Activated naive CD4-positive, alpha-beta T cell treated with anti-CD3 and anti-CD28 coated beads, Interleukin-2, amount 10 ng/mL, durations not matched to agents 7 days and 5 days (primary cell): Measurements from ENCODE around the gene SLC25A23.

Experiments used
- CTCF ChIA-PET: fragments of 350-600 bp; sonication (Branson Sonifier 250); formaldehyde crosslinking; loops from one replicate; lab custom pipeline; 2021; ENCODE audit warnings: antibody characterized with exemption; lab: Charles Lee
- DNase-seq: peaks from one replicate; pipeline ENCODE4 v3.0.0-alpha.2; 2020
- H3K27ac Mint-ChIP-seq: one replicate; pipeline ENCODE4 v1.8.0; 2021; ENCODE audit warnings: mild to moderate bottlenecking, moderate library complexity, mixed read lengths
- H3K27me3 Mint-ChIP-seq: one replicate; pipeline ENCODE4 v1.8.0; 2021; ENCODE audit warnings: mild to moderate bottlenecking, mixed read lengths
- H3K36me3 Mint-ChIP-seq: one replicate; pipeline ENCODE4 v1.8.0; 2021; ENCODE audit warnings: mixed read lengths
- H3K4me1 Mint-ChIP-seq: one replicate; pipeline ENCODE4 v1.8.0; 2021; ENCODE audit warnings: mixed read lengths
- H3K4me3 Mint-ChIP-seq: one replicate; pipeline ENCODE4 v1.8.0; 2021; ENCODE audit warnings: mild to moderate bottlenecking, moderate library complexity, mixed read lengths
- H3K9me3 Mint-ChIP-seq: one replicate; pipeline ENCODE4 v1.8.0; 2021; ENCODE audit warnings: mixed read lengths

The SLC25A23 gene

DNA sequence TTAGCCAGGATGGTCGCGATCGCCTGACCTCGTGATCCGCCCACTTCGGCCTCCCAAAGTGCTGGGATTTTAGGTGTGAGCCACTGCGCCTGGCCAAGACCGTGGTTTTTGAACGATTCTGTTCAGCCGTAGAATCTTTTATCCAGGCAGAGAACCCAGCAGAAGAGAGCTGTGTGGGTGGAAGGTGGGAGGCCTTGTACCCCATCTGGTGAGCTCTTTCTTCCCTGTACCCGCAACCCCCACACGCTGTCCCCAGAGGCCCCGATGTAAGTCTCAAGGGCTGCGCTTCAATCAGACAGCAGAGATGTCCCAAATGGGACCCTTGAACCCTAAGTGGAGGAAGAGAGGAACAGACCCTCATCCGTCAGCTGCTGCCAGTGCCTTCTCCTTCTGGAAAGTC is 3.7 kb downstream of the SLC25A23 start:
- CTCF ChIA-PET: no interaction called here
- H3K9me3 Mint-ChIP-seq: peaks cover 29% of the 10 kb centered on the region
- peaks cover 19% of the 10 kb centered on the region for H3K4me1 Mint-ChIP-seq
- H3K27me3 Mint-ChIP-seq: peaks cover 4% of the 10 kb centered on the region
- no peak overlapping the region for H3K4me3 Mint-ChIP-seq
- H3K27ac Mint-ChIP-seq: no peak overlapping the region
- no peak for DNase-seq
- H3K36me3 Mint-ChIP-seq: peaks cover 48% of the 10 kb centered on the region

DNA sequence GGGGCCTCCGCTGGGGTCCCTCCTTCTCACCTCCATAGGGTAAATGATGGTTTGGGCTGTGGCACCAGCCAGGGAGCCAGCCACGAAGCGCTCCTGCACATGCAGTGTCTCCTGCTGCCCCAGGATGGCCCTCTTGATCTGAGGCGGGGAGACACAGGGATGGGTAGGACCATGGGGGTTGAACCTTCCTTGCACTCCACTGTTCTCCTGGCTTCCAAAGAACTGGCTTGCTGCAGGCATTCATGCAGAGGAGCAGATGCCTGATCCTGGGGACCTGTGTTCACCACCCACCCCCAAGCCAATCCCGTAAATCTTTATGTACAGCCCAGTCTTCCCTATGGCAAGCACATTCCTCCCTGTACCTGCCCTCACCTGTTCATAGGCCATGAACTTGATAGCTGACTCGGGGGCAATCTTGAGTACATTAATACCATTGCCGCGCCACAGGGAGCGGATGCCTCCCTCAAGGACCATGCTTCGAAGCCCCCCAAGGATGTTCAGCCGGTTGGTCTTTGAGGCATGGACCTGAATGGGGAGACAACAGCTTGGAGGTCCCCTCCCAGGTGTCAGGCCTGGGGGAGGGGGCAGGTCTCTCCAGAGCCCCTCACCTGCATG is 5.5 kb downstream of the SLC25A23 start:
- no peak for DNase-seq
- Mint-ChIP-seq H3K4me1 (peaks cover 12% of the 10 kb centered on the region), H3K27ac (no peak overlapping the region), H3K27me3 (no peaks in the 10 kb centered on the region), H3K36me3 (peaks cover 51% of the 10 kb centered on the region), H3K4me3 (no peak overlapping the region), H3K9me3 (peaks cover 29% of the 10 kb centered on the region)
- CTCF ChIA-PET: no interaction called here

DNA sequence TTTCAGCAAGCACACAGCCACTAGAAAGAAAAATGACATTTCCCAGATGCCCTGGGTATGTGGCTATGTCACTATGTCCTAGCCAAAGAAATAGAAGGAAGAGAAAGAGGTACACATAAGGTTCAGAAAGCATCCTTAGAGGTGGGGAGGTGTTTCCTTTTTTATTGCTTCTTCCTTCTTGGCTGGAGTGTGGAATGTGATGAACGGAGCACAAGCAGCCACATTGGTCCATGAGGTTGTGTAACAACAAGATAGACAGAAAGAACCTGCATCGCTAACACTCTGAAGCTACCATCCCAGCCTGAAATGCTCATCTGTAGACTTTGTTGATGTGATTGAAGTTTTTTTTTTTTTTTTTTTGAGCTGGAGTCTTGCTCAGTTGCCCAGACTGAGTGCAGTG is 6.7 kb downstream of the SLC25A23 start:
- DNase-seq: no peak
- CTCF ChIA-PET: no interaction called here
- Mint-ChIP-seq H3K27ac (no peak overlapping the region), H3K36me3 (peaks cover 51% of the 10 kb centered on the region), H3K27me3 (no peaks in the 10 kb centered on the region), H3K4me3 (no peak overlapping the region), H3K4me1 (peaks cover under 1% of the 10 kb centered on the region), H3K9me3 (peaks cover 29% of the 10 kb centered on the region)

DNA sequence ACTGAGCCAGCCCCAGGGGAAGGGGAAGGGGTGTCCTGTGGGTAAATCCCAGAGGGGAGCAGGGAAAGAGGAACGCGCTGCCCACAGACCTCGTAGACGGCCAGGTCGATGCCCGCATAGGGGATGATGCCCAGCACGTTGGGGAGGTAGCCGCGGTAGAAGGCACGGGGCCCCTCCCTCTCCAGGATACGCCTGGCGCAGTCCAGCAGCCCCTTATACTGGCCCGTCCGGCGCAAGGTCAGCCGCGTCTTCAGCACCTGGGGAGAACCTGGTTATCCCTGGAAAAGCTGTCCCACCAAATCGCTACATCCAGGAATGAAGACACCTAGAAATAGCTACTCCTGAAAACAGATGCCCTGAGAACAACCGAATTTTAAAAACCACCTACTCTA is 7.4 kb downstream of the SLC25A23 start:
- CTCF ChIA-PET: no interaction called here
- Mint-ChIP-seq H3K4me3 (no peak overlapping the region), H3K4me1 (no peaks in the 10 kb centered on the region), H3K36me3 (peaks cover 48% of the 10 kb centered on the region), H3K9me3 (peaks cover 29% of the 10 kb centered on the region), H3K27ac (no peak overlapping the region), H3K27me3 (no peaks in the 10 kb centered on the region)
- DNase-seq: no peak

DNA sequence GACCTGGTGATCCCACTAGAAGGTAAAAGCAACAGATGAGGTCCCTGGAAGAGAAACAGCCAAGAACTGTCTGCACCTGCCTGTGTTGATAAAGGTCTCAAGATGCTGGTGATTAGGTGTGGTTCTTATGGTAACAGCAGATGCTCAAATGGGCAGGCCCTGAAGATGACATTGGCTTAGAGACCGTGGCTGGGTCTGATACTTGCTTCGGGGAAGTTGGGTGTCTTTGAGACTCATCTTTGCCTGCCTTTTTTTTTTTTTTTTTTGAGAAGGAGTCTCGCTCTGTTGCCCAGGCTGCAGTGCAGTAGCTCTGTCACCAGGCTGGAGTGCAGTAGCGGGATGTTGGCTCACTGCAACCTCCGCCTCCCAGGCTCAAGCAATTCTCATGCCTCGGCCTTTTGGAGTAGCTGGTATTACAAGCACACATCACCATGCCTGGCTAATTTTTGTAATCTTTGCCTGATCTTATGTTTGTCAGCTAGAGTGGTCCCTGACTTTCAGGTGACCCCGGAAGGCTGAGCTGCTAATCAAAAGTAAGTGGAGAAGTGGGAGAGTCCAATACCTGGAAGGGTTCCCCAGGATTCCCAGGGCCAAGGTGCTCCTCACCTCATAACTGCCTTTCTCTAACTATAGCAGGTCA is 7.9 kb downstream of the SLC25A23 start:
- CTCF ChIA-PET: no interaction called here
- H3K4me3 Mint-ChIP-seq: no peak overlapping the region
- no peak overlapping the region for H3K27ac Mint-ChIP-seq

DNA sequence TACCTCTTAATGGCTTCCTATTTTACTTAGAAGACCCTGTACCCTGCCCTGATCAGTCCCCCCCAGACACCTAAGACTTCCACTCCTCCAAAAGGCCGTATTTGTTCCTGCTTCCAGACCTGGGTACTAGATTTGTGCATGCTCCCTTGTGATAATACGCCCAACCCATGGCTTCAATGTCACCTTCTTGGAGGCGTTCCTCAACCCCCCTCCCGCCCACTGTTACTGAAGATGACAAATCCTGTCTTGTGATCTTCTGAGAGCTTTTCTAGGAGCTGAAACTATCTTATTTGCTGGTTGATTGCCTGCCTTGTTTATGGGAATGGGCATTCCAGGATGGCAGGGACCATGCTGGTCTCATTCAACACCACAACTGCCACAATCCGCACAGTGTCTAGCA is 9.4 kb downstream of the SLC25A23 start:
- H3K9me3 Mint-ChIP-seq: peaks cover 21% of the 10 kb centered on the region
- no peak overlapping the region for H3K27ac Mint-ChIP-seq
- H3K36me3 Mint-ChIP-seq: peaks cover 38% of the 10 kb centered on the region
- H3K27me3 Mint-ChIP-seq: no peaks in the 10 kb centered on the region
- H3K4me1 Mint-ChIP-seq: no peaks in the 10 kb centered on the region
- CTCF ChIA-PET: no interaction called here
- DNase-seq: no peak
- no peak overlapping the region for H3K4me3 Mint-ChIP-seq

More for the DNA sequence above, 7.9 kb downstream of the SLC25A23 start:
- Mint-ChIP-seq H3K27me3 (no peaks in the 10 kb centered on the region), H3K9me3 (peaks cover 29% of the 10 kb centered on the region), H3K36me3 (peaks cover 46% of the 10 kb centered on the region), H3K4me1 (no peaks in the 10 kb centered on the region)
- DNase-seq: no peak

DNA sequence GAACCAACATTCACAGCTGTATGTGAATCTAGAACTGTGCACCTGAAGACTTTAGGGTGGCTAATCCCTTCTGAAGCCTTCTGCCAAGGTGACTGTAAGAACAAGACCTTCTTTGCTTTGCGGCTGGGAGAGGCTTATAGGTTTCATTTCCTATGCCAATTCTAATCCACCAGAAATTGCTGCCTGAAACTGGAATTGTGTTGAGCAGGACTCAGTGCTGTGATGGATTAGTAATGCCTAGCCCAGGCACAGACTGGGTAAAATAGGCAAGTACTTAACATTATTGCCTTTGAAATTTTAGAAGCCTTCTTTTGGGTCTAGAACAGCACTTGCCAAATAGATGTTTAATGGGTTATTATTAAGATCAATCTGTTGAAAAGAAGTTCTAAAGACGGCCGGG is 11.5 kb downstream of the SLC25A23 start:
- DNase-seq: no peak
- no peak overlapping the region for H3K27ac Mint-ChIP-seq
- no peaks in the 10 kb centered on the region for H3K27me3 Mint-ChIP-seq
- CTCF ChIA-PET: no interaction called here
- H3K36me3 Mint-ChIP-seq: peaks cover 20% of the 10 kb centered on the region
- H3K4me1 Mint-ChIP-seq: no peaks in the 10 kb centered on the region
- no peak overlapping the region for H3K4me3 Mint-ChIP-seq
- H3K9me3 Mint-ChIP-seq: peaks cover 4% of the 10 kb centered on the region

DNA sequence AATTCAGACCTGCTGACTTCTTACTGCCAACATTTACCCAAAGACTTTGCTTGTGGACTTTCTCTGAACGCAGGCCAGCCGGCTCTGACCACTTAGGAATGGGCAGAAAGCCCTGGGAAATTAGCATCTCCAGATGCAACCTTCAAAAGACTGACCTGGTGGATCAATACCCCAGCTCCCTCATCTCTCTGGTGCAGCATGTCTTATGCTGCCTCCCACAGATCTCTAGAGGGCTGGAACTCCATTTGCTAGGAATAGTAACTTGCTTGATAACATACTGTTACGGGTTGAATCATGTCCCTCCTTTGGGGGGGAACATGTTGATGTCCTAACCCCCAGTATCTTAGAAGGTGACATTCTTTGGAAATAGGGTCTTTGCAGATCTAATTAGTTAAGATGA is 13.1 kb downstream of the SLC25A23 start:
- CTCF ChIA-PET: interaction anchor here (0.8 kb wide), 1 partner anchor 70 kb away, joined by 4 read pairs; no protein-coding TSS in a partner anchor
- Mint-ChIP-seq H3K27ac (no peak overlapping the region), H3K4me1 (no peaks in the 10 kb centered on the region), H3K27me3 (no peaks in the 10 kb centered on the region), H3K4me3 (no peak overlapping the region), H3K36me3 (peaks cover 9% of the 10 kb centered on the region), H3K9me3 (no peaks in the 10 kb centered on the region)
- no peak for DNase-seq

DNA sequence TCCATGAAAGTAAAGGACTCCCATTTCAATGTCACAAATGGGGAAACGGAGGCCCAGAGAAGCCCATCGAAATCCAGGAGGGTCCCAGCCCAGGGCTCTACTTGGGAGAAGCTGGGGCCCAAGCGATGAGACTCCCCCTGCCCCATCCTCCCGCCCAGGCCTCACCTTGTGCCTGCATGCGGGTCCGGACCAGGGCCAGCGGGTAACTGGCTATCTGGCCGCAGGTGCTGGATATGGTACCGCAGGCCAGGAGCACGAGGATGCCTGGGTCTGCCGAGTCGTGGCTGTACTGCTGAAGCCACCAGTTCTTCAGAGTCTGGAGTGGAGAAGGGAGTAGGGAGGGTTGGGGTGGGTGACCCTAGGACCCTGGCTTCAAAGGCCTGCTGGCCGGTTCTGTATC is 15.6 kb downstream of the SLC25A23 start:
- Mint-ChIP-seq H3K4me3 (no peak overlapping the region), H3K27ac (no peak overlapping the region), H3K4me1 (no peaks in the 10 kb centered on the region), H3K9me3 (no peaks in the 10 kb centered on the region), H3K27me3 (no peaks in the 10 kb centered on the region), H3K36me3 (peaks cover 4% of the 10 kb centered on the region)
- CTCF ChIA-PET: no interaction called here
- DNase-seq: no peak

DNA sequence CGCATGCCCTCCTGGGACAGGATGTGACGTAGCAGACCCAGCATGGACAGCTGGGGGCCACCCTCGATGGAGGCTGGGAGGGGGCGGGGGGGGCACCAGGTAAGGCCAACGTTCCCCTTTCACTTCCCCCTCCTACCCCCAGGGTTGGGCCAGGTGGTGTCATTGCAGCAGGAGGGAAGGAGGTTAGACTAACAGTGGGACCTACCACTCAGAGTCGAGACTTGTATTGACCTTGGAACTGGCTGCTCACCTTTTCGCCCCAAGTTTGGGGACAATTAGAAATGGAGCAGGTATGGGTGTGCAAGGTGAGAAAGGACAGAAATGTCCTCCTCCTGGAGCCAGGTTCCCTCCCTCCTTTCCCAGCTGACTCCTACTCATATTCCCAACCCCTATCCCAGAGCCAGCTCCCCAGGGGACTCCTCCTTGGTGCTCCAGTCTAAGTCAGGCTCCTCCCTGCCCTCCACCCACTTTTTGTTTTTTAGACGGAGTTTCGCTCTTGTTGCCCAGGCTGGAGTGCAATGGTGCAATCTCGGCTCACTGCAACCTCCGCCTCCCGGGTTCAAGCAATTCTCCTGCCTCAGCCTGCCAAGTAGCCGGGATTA is 17.4 kb downstream of the SLC25A23 start:
- Mint-ChIP-seq H3K36me3 (peaks cover 4% of the 10 kb centered on the region), H3K27me3 (no peaks in the 10 kb centered on the region), H3K27ac (no peak overlapping the region), H3K4me1 (no peaks in the 10 kb centered on the region), H3K9me3 (no peaks in the 10 kb centered on the region), H3K4me3 (no peak overlapping the region)
- CTCF ChIA-PET: no interaction called here
- DNase-seq: no peak

DNA sequence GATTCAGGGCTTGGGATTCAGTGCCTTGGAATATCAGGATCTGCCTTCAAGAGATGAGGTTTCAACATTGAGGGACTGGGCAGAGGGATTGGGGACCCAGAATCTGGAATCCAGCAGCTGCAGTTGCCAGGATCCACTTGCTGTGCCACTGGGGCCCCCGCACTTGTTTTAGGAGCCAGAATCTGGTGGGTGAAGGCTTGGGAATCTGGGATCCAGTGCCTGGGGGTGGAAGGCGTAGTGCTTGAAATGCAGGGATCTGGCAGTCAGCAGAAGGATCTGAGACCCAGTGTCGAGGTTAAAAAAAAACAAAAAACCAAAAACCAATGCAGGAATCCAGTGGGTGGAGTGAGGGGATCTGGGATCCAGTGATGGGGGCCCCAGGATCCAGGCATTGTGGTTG is 18.7 kb downstream of the SLC25A23 start:
- H3K36me3 Mint-ChIP-seq: no peaks in the 10 kb centered on the region
- no peaks in the 10 kb centered on the region for H3K4me1 Mint-ChIP-seq
- no peak overlapping the region for H3K27ac Mint-ChIP-seq

DNA sequence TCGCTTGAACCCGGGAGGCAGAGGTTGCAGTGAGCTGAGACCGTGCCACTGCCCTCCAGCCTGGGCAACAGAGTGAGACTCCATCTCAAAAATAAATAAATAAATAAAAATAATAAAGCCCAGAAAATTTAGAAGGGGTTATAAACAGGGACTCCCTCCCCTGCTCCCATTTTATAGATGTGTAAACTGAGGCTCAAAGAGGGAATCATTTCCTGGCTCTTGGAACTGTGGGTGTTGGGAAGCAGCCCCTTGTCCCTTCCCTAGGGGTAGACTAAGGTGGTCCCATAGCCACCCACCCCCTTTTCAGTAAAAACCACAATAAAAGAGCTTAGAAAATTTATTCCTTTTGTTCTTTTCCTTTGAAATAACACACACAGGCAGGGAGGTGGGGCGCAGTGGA is 19.8 kb downstream of the SLC25A23 start:
- H3K27ac Mint-ChIP-seq: no peak overlapping the region
- no peaks in the 10 kb centered on the region for H3K9me3 Mint-ChIP-seq
- H3K4me1 Mint-ChIP-seq: no peaks in the 10 kb centered on the region
- no peak overlapping the region for H3K4me3 Mint-ChIP-seq
- CTCF ChIA-PET: no interaction called here
- no peaks in the 10 kb centered on the region for H3K36me3 Mint-ChIP-seq
- DNase-seq: no peak
- no peaks in the 10 kb centered on the region for H3K27me3 Mint-ChIP-seq

More for the DNA sequence above, 18.7 kb downstream of the SLC25A23 start:
- Mint-ChIP-seq H3K9me3 (no peaks in the 10 kb centered on the region), H3K27me3 (no peaks in the 10 kb centered on the region), H3K4me3 (no peak overlapping the region)
- CTCF ChIA-PET: no interaction called here
- no peak for DNase-seq

DNA sequence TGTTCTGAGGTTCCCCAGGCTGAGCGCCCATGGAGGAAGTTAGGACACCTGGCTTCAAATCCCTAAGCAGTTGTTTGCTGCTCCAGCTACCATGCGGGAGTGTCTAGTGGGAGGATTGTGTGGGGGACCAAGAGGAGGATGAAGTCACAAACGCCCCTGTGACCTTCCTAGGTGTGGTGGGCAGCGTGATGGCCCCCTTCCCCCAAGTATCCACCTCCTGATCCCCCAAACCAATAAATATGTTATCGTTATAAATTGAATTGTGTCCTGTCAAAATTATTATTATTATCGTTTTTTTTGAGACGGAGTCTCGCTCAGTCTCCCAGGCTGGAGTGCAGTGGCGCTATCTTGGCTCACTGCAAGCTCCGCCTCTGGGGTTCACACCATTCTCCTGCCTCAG is 25.9 kb downstream of the SLC25A23 start, which contains the start of gene SLC25A41:
SLC25A41 (minus strand) TSS at position 101 of the 400 bp plus-strand sequence; CDS start at position 31, 70 bp downstream.
- peaks cover 8% of the 10 kb centered on the region for H3K4me1 Mint-ChIP-seq
- no peaks in the 10 kb centered on the region for H3K9me3 Mint-ChIP-seq
- H3K36me3 Mint-ChIP-seq: no peaks in the 10 kb centered on the region
- H3K27ac Mint-ChIP-seq: no peak within 1 kb of the TSS
- DNase-seq: no peak
- no peak within 1 kb of the TSS for H3K4me3 Mint-ChIP-seq
- peaks cover 19% of the 10 kb centered on the region for H3K27me3 Mint-ChIP-seq
- CTCF ChIA-PET: no interaction called here

DNA sequence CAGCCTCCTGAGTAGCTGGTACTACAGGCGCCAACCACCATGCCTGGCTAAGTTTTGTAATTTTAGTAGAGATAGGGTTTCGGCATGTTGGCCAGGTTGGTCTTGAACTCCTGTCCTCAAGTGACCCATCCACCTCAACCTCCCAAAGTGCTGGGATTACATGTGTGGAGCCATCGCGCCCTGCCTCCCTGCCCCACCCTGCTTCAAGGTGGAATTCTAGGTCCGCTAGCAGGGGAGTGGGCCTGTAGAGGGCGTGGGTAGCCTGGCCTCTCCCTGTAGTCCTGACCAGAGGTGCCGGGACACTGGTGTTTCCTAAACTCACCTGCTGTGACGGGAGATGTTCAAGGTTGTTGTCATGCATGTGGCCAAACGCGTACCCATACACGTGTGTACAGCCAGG is 26.4 kb downstream of the SLC25A23 start:
- Mint-ChIP-seq H3K36me3 (no peaks in the 10 kb centered on the region), H3K27ac (no peak overlapping the region), H3K4me1 (peaks cover 8% of the 10 kb centered on the region), H3K27me3 (peaks cover 19% of the 10 kb centered on the region), H3K4me3 (no peak overlapping the region), H3K9me3 (no peaks in the 10 kb centered on the region)
- no peak for DNase-seq
- CTCF ChIA-PET: no interaction called here

DNA sequence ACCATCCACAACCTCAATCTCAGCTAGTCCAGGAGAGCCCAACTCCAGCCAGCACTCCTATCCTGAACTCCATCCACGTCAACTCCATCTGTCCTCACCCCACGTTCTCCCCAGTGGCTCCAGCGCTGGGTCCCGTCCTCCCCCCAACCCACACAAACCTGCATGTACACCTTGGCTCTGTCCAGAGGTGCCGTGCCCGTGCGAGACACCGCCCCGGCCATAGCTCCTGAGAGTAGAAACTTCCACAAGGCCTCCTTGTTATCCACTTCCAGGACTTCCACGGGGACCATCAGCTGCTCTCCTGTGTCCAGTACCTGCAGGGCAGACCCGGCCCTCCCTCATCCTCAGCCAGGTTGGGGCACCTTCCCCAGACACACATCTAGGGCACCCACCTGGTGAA is 27.7 kb downstream of the SLC25A23 start:
- H3K4me1 Mint-ChIP-seq: peaks cover 8% of the 10 kb centered on the region

More for the DNA sequence above, 27.7 kb downstream of the SLC25A23 start:
- no peaks in the 10 kb centered on the region for H3K9me3 Mint-ChIP-seq
- H3K27ac Mint-ChIP-seq: no peak overlapping the region
- H3K4me3 Mint-ChIP-seq: no peak overlapping the region
- peaks cover 19% of the 10 kb centered on the region for H3K27me3 Mint-ChIP-seq
- no peaks in the 10 kb centered on the region for H3K36me3 Mint-ChIP-seq
- DNase-seq: no peak
- CTCF ChIA-PET: interaction anchor here (1.4 kb wide), 1 partner anchor 213 kb away, joined by 3 read pairs; no protein-coding TSS in a partner anchor
